Stomach (tissue), 4 donors: ENCODE measurements around the gene PPIP5K2.

ENCODE experiments used
- CTCF ChIP-seq, 7 experiments: fragments of 450-650 bp in 4 of 7; fragments of 200-600 bp in 3 of 7; sonication (generic) in 3 of 7; IDR thresholded peaks; one replicate each; pipeline ENCODE4 v1.5.1; 2016 to 2019; ENCODE audit warnings: antibody characterized with exemption in 7 of 7, control low read depth in 2 of 7, mild to moderate bottlenecking in 1 of 7
- EP300 ChIP-seq: sonication (generic); formaldehyde crosslinking; IDR thresholded peaks from one replicate; pipeline ENCODE4 v1.6.1; 2017; ENCODE audit warnings: antibody characterized with exemption
- POLR2AphosphoS5 ChIP-seq, 3 donors: sonication (generic); formaldehyde crosslinking; IDR thresholded peaks; one replicate each; pipeline ENCODE4 v1.6.1; 2016; ENCODE audit warnings: antibody characterized with exemption in 3 of 3

- TF ChIP-seq CTCF (IDR thresholded peaks at IDR 0.05) (no peak), EP300 (no peak), POLR2AphosphoS5 (IDR thresholded peaks at IDR 0.05) (no peak)
Measured at GRCh38 chr5:103207653-103208052, 87.6 kb downstream of the PPIP5K2 start.
